ENCODE results near the gene PCSK6.

The PCSK6 gene

DNA sequence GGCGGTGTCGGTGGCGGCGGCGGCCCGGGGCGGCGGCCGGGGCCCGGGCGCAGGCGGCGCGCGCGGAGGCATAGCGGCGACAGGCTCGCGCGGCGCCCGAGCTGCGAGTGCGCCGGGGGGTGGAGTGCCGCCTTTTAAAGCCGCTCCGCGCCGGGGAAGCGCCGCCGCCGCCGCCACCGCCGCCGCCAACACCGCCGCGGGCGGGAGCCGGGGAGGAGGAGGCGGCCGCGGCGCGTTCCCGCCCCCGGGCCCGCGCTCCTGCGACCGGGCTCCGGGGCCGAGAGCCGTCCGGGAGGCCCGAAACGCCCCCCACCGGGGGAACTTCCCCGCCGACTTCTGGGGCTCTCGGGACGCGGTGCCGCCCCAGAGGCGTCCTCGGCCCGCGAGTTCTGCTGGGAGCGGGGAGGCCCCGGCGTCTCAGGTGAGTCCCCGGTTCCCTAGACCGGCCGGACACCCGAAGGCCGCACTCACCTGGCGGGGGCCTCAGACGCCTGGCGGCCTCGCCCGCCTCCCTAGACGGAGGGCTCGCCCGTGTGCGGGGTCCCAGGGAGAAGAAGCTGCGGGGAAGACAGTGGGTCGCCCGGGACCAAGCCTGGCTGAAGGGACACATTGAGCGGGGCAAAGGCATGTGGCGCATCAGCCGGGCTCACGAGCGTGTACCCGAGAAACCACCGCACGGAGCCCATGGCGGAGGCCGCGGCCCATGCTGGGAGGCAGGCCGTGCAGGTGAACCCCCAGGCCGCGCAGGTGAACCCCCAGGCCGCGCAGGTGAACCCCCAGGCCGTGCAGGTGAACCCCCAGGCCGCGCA, at the start of gene PCSK6:
PCSK6 (minus strand) TSS at position 109 of the 809 bp plus-strand sequence; CDS start at position 72, 37 bp downstream.
- no peak for DNase-seq

DNA sequence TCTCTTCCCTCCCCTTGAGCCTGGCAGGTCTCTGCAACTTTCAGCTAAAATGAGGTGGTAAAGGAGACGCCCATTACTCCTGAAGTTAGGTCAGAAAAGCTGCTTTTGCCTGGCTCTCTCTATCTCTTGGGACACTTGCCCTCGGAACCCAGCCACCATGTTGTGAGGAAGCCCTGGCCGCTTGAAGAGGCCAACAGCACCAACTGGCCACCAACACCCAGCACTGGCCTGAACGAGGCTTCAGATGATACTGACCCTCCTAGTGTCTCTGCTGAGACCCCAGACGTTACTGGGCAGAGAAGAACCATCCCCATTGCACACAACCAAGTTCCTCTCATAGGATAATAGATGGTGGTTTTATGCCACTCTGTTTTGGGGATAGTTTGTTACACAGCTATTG, 49.5 kb upstream of the PCSK6 start:
- DNase-seq, result no peak

DNA sequence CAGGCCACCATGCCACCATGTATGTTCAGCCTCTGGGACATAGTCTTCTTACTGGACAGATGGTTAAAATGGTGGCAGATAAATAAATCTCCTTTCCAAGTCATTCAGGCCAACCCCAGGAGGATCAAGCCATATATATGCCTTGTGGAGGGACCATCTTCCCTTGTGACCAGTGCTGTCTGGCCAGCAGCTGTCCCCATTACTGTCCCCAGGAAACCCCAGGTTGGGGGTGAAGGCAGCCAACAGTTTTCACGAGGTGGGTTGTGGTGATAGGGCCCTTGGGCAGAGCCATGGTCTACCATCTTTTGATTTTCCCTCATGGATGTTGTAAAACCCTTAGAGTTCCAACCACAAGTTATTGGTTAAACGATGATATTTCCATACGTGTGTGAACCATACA, 48.7 kb upstream of the PCSK6 start:
- DNase-seq, result no peak

DNA sequence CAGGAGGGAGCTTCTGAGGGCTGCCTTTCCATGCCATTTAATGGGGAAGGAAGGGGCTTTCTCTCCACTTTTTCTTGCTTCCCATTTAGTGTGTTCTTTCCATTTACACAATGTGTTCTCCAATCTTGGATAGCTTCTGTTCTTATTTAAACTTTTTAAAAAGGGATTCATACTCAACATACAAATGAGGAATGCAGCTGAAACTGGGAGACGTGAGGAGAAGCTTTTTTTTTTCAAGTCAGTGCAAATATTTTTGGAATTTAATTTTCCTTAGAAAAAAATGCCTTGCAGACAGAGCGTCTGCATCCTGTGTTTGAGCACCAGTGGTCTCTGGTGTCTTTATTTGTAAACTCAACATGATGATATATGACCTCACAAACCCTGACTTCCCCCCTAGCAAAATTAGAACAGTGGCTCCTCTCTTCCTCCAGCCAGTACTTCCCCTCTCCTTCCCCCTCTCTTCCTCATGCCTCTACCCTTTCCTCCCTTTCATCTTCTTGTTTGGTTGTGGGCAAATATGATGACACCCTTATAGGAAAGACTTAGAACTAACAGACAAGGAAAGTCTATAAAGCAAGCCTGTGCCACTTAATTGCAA, 48.1 kb upstream of the PCSK6 start:
- no peak for DNase-seq

DNA sequence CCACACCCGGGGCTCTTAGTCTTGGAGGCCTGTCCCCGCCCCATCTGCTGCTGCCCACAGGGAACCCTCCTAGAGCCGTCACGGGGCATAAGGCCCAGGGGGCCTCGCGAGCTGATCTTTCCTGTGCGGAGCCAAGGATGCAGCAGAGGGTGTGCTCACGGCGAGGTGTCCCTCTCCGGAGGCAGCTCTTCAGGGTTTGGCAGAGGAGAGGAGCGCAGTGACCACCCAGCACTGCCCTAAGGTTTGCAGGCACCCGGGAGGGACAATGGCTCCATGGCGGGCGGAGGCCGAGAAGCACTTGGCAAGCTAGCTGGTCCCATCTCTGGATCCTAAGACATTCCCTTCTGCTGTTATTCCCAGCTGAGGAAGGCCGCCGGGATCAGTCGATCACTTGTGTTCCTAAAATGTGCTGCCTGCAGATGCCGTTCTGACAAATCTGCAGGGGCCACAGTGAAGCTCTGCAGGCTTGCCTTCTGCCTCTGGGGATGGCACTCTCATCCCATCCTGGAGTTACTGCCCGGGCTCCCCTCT, 47.4 kb upstream of the PCSK6 start:
- no peak for DNase-seq

DNA sequence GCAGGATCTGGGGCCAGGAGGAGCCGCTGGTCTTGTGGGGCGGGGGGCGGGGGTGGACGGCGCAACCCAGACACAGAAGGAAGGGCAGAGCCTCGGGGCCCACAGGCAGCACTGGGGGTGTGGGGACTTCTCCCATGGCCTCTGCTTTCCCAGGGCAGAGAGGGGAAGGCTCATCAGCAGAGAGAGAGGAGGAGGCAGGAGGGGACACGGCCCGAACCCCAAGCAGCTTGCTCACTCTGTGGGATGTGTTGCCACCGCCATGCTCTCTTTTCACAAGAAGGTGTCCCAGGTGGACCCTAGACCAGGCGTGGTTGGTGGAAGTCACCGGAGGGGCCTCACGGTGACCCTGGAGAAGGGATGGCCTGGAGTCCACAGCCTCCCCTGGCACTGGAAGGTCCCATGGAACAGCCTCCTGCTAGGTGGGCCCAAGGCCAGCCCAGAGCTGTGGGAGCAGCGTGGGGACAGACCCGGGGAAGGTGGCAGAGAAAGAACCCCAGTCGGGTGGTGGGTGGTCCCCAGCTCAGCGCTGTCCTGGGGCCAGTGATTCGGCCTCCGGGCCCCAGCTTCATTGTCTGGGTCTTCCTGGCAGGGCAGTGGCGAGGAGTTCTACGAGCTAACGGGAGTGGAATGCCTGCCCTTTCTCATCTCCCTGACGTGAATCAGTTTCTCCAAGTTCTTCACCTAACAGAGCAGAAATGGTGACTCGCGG, 46.8 kb upstream of the PCSK6 start:
- no peak for DNase-seq

DNA sequence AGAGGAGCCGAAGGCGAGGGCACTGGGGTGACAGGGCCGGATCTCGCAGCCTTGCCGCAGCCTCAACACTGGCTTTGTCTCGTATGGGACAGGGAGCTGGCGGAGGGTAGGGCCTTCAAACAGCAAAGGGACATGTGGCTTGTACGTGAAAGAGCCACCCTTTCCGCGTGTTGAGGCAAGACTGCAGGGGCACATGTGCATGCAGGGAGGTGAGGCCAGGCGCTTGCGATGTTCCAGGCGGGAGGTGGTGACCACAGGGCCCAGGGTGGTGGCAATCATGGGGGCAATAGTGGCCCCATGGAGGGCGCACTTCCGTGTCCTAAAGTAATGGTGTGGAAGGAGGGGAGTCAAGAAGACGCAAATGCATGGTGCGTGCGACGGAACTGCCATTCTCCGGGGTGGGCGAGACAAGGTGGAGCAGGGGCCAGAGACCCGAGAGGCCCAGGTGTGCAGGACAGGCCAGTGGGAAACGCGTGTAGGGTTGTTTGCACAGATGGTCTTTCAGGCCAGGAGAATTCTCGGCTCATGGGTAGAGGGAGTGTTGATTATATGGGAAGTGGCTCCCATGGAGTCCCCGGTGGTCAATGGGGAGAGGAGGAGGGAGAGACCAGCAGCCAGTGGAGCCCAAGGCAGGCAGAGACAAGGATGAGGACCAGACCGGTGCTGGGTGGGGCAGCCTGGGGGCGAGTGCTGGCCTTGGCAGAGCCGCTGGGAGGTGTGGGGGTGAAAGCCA, 45.8 kb upstream of the PCSK6 start:
- no peak for DNase-seq

DNA sequence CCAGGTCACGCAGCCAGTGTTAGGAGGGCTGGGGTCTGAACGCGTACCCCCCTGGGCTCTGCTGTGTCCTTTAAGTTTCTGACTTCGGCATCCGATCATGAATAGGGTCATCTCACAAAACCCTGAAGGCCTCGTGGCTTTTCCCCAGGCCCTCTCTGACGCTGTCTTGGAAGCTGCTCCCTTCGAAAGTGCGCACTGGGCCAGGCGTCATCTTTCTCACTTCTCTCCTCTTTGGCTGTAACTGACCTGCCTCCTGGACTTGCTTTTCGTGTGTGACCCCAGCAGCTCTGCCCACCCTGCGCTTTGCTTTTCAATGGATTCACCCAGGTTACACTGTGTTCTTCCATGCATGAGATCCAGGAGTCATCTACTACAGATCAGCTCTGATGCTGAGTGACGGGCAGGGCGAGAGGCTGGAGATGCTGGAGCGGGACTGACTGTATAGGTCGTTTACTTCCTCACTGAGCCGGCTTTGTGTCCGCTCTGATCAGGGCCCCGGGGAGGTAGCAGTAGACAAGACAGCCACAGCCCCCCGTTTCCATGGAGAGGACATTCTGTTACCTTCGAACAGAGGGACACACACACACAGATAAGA, 45.0 kb upstream of the PCSK6 start:
- no peak for DNase-seq

DNA sequence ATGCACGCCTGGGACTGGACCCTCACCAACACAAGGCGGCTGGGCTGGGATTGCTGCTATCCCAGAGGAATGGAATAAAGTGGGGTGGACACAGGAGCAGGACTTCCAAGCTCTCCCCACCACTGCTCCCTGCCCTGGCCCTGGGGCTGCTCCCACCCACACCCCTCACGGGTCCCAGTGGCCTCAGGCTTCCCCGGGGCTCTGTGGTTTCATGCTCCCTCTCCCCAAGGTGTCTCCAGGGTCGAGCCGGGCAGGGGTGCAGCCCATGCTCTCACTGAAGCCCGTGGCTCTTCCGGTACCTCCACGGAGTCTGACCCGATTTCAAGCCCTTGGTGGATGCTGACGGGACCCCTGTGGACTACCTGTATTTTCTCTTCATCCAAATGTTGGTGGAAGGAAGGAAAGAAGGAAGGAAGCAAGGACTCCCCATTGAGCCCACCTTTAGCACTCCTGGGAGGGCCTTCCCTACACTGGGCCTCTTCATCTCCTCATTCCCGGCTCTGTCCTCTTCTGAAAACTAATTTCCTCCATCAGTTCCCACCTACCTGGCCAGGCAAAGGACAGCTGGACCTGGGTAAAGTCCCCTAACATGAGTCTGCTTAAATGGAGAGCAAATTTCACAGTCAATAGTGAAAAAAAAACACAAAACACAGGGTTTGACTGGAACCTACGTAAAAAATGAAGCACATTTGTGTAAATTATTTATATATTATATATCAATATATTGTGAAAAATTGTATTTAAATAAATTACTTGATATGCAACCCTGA, 44.0 kb upstream of the PCSK6 start:
- DNase-seq, result no peak

DNA sequence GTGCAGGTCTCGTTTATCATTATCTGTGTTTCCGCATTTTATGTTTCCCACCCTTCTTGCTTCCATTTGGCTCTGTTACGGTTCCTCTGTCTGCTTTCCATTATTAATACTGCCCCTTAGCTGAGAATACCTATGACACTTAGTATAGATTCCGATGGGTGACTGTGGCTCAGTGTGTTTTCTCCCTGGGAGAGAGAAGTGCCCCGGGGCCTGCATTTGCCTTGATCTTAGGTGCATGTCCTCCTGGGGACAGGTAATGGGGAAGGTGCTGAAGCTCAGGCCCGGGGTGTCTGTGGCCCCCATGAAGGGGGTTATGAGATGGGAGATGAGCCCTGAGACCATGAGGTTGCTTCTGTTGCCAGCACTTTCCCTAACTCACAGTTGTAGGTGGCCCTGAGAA, 43.4 kb upstream of the PCSK6 start:
- DNase-seq, result no peak

DNA sequence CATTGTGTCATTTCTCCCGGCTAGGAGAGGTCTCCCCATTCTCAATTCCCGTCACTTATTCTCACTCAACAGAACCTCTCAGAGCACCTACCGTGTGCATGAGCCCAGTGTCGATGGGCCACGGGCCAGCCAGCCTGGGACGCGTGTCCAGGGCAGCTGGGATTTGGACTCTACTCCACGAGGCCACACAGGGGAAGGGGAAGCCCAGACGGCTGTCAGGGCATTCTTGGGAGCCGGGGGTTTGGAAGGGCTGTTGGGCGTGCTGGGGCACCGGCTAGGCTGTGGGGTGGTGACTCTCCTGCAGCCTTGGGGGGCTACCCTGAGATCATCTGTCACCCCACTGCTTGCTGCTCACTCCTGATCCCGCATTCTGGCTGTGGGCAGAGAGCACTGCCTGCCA, 41.7 kb upstream of the PCSK6 start:
- no peak for DNase-seq

DNA sequence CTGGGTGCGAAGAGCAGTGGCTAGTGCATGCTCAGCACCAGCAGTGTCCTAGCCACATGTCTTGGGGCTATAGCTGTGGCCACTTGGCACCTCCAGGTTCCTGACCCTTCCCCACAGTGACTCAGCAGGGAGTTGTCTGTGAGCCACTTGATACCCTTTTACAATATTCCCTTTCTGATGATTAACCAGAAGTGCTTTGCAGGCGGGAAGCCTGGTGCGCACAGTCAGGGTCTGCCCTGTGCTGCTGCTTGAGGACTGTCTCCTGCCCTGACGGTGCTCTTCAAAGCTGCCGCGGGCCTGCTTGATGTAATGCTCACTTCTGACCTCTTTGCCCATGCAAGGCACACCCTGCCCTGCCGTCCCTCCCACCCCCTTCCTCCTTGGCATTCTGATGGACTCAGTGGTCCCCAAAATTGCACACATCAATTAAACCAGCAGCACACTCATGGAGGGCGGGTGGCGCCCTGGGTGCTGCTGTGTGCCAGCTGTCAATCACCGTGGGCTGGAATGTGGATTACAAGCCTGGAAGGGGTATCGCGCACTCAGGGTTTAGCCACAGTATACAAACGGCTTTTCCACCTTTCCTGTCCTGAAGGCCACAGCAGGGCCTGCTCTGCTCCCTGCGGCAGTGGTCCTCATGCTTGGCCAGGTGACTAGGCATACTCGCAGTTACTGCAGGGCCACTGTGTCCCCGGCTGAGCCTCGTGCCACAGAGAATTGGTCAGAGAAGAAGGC, 40.9 kb upstream of the PCSK6 start:
- DNase-seq, result no peak

DNA sequence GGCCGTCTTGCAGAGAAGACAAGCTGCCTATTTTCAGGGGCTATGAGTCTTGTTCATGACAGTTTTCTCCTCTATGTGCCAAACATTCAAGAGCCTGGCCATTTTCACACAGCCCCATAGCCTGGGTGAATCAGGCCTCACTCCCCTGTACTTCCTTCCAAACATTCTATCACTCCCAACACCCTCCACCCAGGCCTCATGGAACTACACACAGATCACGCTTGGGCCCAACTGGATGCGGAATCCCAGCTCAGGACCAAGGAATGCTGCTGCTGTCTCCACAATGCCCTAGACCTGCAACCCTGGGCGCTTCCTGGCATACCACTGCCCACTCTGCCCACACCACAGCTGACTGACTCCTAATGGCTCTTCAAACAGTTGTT, 39.4 kb upstream of the PCSK6 start:
- DNase-seq, result no peak

DNA sequence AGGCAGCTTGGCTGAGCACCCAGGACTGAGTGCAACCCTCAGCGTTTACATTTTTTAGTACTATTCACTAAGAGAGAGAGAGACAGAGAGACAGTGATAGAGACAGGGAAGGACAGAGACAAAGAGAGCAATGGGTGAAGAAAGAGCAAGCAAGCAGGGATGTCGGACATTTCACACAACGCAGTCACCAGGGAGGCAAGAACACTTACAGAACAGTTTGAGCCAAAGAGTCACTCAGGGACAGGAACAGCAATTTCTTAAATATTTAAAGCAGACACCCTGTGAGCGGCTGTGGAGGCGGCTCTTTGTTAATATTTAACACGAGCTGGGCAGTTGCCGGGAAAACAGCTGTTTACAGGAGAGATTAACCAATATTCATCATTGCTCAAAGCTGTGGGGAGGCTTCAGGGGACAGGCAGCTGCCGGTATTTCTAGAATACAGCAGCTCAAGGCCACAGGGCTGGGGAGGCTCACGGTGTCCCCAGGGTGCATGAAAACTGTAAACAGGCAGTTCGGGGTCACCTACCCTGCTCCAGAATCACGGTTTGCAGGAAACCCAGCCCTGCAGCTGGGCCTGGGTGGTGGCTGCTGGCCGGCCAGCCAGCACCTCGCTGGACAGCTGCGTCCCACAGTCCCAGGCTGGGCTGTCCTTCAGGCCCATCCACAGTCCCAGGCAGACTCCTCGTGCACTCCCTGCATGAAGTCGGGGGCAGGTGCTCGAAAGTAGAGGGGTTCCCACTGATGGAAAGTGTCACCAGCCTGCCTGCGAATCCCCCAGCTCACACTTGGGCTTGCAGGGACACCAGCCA, 38.8 kb upstream of the PCSK6 start:
- DNase-seq, result no peak

DNA sequence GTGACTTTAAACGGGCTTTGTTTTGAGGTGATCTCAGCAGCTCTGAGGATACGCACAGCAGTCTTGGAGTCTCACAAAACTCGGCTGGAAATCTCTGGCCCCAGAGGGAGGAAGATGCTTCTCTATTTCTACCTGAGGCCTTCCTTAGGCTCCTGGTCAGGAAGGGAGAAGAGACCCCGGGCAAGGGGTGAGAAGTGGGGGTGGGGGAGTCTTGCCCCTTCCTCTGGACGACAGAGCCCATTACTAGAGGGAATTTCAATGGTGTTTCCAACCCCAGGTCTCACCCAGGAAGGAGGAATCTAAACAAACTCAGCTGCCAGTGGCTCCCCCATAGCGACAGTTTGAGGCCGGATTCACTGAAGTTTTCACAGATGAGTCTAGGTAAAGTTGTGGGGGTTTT, 37.4 kb upstream of the PCSK6 start:
- no peak for DNase-seq

DNA sequence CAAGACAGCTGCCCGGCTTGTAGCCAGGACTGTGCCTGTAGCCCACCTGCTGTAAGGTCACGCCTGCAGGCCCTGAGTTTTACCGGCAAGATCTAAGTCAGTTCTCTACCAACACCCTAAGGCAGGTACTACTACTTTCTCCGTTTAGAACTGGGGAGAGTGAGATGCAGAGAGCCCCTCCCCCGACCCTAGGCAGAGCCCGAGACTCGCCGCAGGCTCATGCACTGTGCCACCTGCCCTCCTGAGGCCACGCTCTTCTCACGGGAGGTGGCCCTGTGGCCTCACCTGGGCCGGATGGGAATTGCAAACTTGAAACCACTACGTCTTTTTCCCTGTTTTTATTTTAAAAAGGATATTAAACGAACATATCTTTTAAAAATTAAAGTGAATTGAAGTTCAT, 36.9 kb upstream of the PCSK6 start:
- no peak for DNase-seq

DNA sequence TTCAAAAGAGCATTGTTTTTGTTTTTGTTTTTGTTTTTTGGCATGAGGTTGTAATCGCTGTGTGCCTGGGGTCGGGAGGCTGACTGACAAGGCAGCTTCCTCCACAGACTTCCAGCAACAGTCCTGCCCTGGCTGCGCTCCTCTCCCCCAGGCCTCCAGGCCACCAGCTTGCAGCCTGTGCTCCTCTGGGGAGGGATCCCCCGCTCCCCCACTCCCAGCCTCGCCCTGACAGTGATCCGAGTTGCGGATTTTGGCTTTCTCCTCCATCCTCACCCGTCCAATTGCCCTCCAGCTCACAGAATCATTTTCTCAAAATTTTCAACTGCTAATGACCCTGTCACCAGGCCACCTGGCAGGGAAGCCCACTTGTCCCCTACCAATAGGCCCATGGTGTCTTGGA, 36.5 kb upstream of the PCSK6 start:
- no peak for DNase-seq

DNA sequence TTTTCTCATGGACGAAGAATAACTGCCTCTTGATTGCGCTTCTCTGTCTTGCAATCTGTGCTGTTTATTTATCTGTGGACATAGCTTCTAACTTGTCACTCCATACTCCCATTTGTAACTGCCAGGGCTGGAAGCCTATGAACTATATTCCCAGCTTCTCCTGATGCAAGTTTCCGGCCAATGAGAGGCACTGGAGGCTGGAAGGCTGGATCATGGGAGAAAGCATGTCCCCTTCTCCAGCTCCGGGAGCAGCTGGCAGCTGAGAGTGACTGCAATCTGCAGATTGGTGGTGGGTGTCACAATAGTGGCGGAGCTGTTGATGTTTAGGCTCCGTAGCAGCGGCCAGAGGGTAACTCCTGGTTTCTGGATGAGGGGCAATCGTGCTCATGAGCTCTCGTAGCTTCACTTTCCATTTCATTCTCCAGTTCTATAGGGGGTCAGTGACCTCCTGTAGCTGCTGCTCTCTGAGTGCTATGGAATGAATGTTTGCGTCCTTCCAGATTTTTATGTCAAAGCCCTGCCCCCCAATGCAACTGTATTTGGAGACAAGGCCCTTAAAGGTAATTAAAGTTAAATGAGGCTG, 35.7 kb upstream of the PCSK6 start:
- no peak for DNase-seq

DNA sequence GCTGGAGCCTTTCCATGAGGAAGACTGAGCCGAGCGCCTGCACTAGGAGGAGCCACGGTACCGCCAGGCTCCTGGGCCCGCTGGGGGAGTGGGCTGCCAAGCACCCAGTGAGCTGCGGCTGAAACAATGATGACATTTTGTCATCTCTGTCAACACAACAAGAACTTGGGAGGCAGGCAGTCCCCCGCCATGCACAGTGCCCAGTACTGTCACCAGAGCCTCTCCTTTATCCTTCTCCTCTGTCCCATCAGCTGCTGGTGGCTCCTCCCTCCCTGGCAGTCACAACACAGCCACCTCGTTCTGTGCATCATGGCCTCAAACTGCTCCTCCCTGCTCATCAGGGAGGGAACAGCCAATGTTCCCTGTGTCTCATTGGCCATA, 34.0 kb upstream of the PCSK6 start:
- no peak for DNase-seq
